LNCAP (cell line): ENCODE measurements around the gene TRIM29.

Source experiments
- TF ChIP-seq, protein P1 (sequence below): fragments of 450-650 bp; IDR thresholded peaks from 2 replicates; pipeline ENCODE4 v1.5.1; 2017; ENCODE audit warnings: mild to moderate bottlenecking

The TRIM29 gene

GRCh38 chr11:120126620-120127019 lies 11.3 kb downstream of the TRIM29 start:
- TF ChIP-seq, protein P1, sequence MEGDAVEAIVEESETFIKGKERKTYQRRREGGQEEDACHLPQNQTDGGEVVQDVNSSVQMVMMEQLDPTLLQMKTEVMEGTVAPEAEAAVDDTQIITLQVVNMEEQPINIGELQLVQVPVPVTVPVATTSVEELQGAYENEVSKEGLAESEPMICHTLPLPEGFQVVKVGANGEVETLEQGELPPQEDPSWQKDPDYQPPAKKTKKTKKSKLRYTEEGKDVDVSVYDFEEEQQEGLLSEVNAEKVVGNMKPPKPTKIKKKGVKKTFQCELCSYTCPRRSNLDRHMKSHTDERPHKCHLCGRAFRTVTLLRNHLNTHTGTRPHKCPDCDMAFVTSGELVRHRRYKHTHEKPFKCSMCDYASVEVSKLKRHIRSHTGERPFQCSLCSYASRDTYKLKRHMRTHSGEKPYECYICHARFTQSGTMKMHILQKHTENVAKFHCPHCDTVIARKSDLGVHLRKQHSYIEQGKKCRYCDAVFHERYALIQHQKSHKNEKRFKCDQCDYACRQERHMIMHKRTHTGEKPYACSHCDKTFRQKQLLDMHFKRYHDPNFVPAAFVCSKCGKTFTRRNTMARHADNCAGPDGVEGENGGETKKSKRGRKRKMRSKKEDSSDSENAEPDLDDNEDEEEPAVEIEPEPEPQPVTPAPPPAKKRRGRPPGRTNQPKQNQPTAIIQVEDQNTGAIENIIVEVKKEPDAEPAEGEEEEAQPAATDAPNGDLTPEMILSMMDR = no peak

GRCh38 chr11:120125509-120125908 lies 12.4 kb downstream of the TRIM29 start:
- TF ChIP-seq, protein P1 = no peak

GRCh38 chr11:120125024-120125423 lies 12.9 kb downstream of the TRIM29 start:
- TF ChIP-seq, protein P1 = no peak

GRCh38 chr11:120124355-120124754 lies 13.6 kb downstream of the TRIM29 start:
- TF ChIP-seq, protein P1 = no peak

- TF ChIP-seq, protein P1 = no peak
Observed at GRCh38 chr11:120123946-120124345, 14.0 kb downstream of the TRIM29 start.

DNA sequence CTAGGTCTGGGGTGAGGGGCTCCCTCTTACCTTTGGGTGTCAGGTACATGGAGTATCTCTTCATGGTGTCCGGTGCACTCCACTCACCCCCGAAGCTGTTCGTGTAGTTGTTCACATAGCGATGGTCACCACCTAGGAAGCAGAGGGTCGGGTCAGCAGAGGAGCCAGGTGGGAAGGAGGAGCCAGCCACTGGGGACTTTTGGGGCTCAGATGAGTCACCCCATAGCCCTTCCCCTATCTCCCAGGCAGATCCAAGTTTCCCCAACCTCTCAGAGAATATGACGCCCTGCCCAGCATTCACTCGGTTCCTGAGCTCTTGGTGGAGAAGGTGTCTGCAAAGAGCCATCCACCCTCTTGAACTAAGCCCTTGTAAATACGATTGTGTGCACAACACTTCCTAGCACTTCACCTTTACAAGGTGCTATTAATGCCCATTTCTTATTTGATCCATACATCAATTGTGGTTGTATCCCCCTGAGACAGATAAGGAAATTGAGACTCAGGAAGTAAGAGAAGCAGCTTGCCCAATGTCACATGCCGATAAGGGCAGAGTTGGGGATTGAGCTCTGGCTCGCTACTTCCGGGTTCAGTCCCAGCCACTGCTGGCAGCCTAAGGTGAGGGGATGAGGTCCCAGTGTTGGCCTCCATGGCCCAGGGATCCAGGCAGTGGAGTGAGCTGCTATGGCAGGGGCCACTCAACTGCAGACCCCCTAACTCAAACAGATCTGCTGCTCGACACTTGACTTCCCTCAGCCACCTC lies 14.8 kb downstream of the TRIM29 start:
- TF ChIP-seq, protein P1 = no peak

DNA sequence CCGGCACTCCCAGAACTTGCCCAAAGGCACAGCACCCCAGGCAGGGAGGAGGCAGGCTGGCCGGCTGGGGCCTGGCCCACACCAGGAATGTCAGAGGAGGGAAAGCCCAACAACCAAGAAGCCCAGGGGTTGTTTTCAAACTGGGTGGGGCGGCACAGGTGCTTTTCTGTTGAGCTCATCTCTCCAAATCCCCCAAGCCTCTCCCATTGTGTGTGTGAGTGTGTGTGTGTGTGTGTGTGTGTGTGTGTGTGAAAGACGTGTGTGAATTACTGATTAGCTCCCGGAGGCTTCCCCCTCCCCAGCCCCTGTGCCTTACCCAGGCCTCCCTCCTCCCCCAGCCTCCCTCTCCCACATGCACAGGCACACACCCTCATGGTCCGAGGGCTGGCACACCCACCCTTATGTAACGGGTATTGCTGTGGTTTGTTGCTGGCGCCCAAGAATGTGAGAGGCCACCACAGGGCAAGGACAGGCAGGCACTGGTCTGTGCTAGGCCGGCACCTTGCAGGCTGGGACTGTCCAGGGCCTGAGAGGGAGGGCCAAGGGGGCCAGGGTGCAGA lies 15.9 kb downstream of the TRIM29 start:
- TF ChIP-seq, protein P1 = no peak
